Measurements from ENCODE around the gene LPCAT4. TPM values are rescaled to one million over a fixed set of nuclear protein-coding genes. Genes with fewer than 3 reads are reported as not detected.

Gene LPCAT4
- total RNA-seq, 1 donor = 11.9 TPM

- Histone ChIP-seq H4K20me1 (ENCODE audit: insufficient read depth, low read length) (peaks cover 3% of the 10 kb centered on the region), H3K4me3 (ENCODE audit: insufficient read depth, low read length) (no peak overlapping the region), H3K4me2 (ENCODE audit: insufficient read depth, low read length) (no peak overlapping the region), H3K27ac (ENCODE audit: low read depth, low read length) (peak overlapping the region; percentile 3), H3K79me2 (ENCODE audit: insufficient read depth, low read length) (peaks cover 58% of the 10 kb centered on the region), H3K4me1 (ENCODE audit: insufficient read depth, low read length) (peaks cover 24% of the 10 kb centered on the region), H3K27me3 (ENCODE audit: insufficient read depth, low read length) (no peaks in the 10 kb centered on the region), H2AFZ (ENCODE audit: low read length) (no peak overlapping the region), H3K9me3 (ENCODE audit: low read depth, low read length) (no peaks in the 10 kb centered on the region), H3K36me3 (ENCODE audit: insufficient read depth, low read length) (peaks cover 22% of the 10 kb centered on the region)
- no peak for DNase-seq (ENCODE audit: insufficient read length, low spot score, missing footprints)
- TF ChIP-seq, protein P1, sequence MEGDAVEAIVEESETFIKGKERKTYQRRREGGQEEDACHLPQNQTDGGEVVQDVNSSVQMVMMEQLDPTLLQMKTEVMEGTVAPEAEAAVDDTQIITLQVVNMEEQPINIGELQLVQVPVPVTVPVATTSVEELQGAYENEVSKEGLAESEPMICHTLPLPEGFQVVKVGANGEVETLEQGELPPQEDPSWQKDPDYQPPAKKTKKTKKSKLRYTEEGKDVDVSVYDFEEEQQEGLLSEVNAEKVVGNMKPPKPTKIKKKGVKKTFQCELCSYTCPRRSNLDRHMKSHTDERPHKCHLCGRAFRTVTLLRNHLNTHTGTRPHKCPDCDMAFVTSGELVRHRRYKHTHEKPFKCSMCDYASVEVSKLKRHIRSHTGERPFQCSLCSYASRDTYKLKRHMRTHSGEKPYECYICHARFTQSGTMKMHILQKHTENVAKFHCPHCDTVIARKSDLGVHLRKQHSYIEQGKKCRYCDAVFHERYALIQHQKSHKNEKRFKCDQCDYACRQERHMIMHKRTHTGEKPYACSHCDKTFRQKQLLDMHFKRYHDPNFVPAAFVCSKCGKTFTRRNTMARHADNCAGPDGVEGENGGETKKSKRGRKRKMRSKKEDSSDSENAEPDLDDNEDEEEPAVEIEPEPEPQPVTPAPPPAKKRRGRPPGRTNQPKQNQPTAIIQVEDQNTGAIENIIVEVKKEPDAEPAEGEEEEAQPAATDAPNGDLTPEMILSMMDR (IDR thresholded peaks at IDR 0.05; ENCODE audit: extremely low read depth, low read depth, low read length) = no peak
Measured at GRCh38 chr15:34339946-34340345, 27.1 kb downstream of the LPCAT4 start.

DNA sequence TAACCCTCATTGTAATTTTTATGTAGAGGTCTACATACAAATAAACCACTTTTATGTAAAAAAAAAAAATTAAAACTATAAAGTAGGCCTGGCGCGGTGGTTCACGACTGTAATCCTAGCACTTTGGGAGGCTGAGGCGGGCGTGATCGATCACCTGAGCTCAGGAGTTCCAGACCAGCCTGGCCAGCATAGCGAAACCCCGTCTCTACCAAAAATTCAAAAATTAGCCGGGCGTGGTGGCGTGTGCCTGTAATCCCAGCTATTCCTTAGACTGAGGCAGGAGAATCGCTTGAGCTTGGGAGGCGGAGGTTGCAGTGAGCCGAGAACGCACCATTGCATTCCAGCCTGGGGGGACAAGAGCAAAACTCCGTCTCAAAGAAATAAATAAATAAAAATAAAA is 28.6 kb downstream of the LPCAT4 start:
- Histone ChIP-seq H3K4me2 (ENCODE audit: insufficient read depth, low read length) (peak overlapping the region; percentile 99), H3K9me3 (ENCODE audit: low read depth, low read length) (no peaks in the 10 kb centered on the region), H2AFZ (ENCODE audit: low read length) (peak overlapping the region; percentile 39), H3K36me3 (ENCODE audit: insufficient read depth, low read length) (peaks cover 22% of the 10 kb centered on the region), H3K4me3 (ENCODE audit: insufficient read depth, low read length) (peak overlapping the region; percentile 99), H3K27me3 (ENCODE audit: insufficient read depth, low read length) (no peaks in the 10 kb centered on the region), H3K4me1 (ENCODE audit: insufficient read depth, low read length) (peaks cover 38% of the 10 kb centered on the region), H3K79me2 (ENCODE audit: insufficient read depth, low read length) (peaks cover 64% of the 10 kb centered on the region), H3K27ac (ENCODE audit: low read depth, low read length) (peak overlapping the region; percentile 73), H4K20me1 (ENCODE audit: insufficient read depth, low read length) (peaks cover 3% of the 10 kb centered on the region)
- TF ChIP-seq, protein P1 (IDR thresholded peaks at IDR 0.05; ENCODE audit: extremely low read depth, low read depth, low read length) = no peak
- no peak for DNase-seq (ENCODE audit: insufficient read length, low spot score, missing footprints)

GRCh38 chr15:34337557-34338306 is 29.3 kb downstream of the LPCAT4 start, which contains the start of gene SLC12A6:
TSS of gene SLC12A6 (minus strand) at chr15:34337781. CDS start at chr15:34336680, 1,101 bp downstream.
- peak within 1 kb of the TSS; percentile 73 for H2AFZ ChIP-seq (ENCODE audit: low read length)
- peak within 1 kb of the TSS; percentile 99 for H3K4me3 ChIP-seq (ENCODE audit: insufficient read depth, low read length)
- H3K4me1 ChIP-seq (ENCODE audit: insufficient read depth, low read length) = peaks cover 38% of the 10 kb centered on the region
- H3K9me3 ChIP-seq (ENCODE audit: low read depth, low read length) = no peaks in the 10 kb centered on the region
- peak within 1 kb of the TSS; percentile 73 for H3K27ac ChIP-seq (ENCODE audit: low read depth, low read length)
- peaks cover 22% of the 10 kb centered on the region for H3K36me3 ChIP-seq (ENCODE audit: insufficient read depth, low read length)
- TF ChIP-seq, protein P1 (IDR thresholded peaks at IDR 0.05; ENCODE audit: extremely low read depth, low read depth, low read length) = no peak
- no peaks in the 10 kb centered on the region for H3K27me3 ChIP-seq (ENCODE audit: insufficient read depth, low read length)
- DNase-seq (ENCODE audit: insufficient read length, low spot score, missing footprints) = peak; percentile 98
- H4K20me1 ChIP-seq (ENCODE audit: insufficient read depth, low read length) = peaks cover 3% of the 10 kb centered on the region
- H3K4me2 ChIP-seq (ENCODE audit: insufficient read depth, low read length) = peak within 1 kb of the TSS; percentile 99
- peaks cover 66% of the 10 kb centered on the region for H3K79me2 ChIP-seq (ENCODE audit: insufficient read depth, low read length)

DNA sequence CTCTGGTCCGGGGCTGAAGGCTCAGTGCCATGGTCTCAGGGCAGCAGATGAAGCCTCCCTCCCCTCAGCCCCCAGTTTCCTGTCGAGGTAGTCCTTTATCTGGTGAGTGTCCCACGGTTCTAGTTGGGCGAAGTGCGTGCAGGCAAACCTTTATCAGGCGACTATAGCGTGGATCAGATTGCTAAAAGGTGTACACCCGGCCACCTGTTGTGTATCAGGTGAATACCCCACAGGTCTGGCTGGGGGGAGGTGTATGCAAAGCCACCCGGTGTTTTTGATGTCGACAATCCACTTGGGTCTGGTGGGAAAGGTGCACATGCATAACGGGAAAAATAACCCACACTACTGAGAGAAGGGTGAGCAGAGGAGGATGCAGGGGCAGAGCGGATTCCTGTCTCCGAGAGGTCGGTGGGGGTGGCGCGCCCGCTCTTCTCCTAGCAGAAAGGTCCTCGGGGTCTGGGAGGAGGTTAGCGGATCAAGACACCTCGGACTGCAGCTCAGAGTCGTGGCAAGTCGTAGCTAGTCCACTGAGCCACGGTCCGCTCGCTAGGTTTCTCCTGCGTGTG is 29.9 kb downstream of the LPCAT4 start:
- peak overlapping the region; percentile 99 for H3K4me3 ChIP-seq (ENCODE audit: insufficient read depth, low read length)
- peaks cover 38% of the 10 kb centered on the region for H3K4me1 ChIP-seq (ENCODE audit: insufficient read depth, low read length)
- peaks cover 22% of the 10 kb centered on the region for H3K36me3 ChIP-seq (ENCODE audit: insufficient read depth, low read length)
- peaks cover 64% of the 10 kb centered on the region for H3K79me2 ChIP-seq (ENCODE audit: insufficient read depth, low read length)
- H3K4me2 ChIP-seq (ENCODE audit: insufficient read depth, low read length) = peak overlapping the region; percentile 99
- TF ChIP-seq, protein P1 (IDR thresholded peaks at IDR 0.05; ENCODE audit: extremely low read depth, low read depth, low read length) = no peak
- peak overlapping the region; percentile 72 for H3K27ac ChIP-seq (ENCODE audit: low read depth, low read length)
- H3K9me3 ChIP-seq (ENCODE audit: low read depth, low read length) = no peaks in the 10 kb centered on the region
- no peaks in the 10 kb centered on the region for H3K27me3 ChIP-seq (ENCODE audit: insufficient read depth, low read length)
- peak overlapping the region; percentile 73 for H2AFZ ChIP-seq (ENCODE audit: low read length)
- H4K20me1 ChIP-seq (ENCODE audit: insufficient read depth, low read length) = peaks cover 3% of the 10 kb centered on the region
- DNase-seq (ENCODE audit: insufficient read length, low spot score, missing footprints) = peak; percentile 37

Measured in osteoblast (primary cell).